Measurements from ENCODE around the gene RABAC1. TPM values are rescaled to one million over a fixed set of nuclear protein-coding genes. Genes with fewer than 3 reads are reported as not detected.
A peak's percentile ranks its signal among the peaks of the same experiment; 100 is the strongest.

RABAC1 gene
- total and polyA plus RNA-seq, 7 donors: 128 to 255 (median 170) TPM

DNA sequence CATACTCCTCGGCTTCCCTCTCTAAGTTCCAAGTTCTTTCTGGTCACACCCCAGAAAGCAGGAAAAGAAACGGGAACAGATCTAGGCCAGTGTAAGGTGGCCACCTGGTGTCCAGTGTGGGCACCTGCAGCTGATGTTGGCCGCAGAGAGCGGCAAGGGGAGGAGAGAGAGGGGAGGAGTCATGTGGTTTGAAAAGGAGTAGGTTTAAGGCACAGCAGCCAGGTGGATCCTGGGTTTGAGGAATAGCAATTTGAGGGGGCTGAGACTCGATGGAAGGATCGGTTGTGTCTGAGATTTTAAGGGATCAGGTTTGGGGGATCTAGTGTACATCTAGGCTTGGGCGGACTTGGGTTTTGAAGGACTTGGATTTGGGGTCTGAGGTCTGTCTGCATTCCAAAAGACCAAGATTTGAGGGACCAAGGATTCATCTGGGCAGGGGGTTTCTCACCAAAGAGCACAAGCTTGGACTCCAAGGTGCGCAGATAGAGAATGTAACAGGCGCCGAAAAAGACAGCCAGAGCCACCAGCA, 1.2 kb downstream of the RABAC1 start:
- peaks cover 0 to 19% (median 14%) of the 10 kb centered on the region in 4 donors for H3K4me1 ChIP-seq
- H3K27ac ChIP-seq: peak overlapping the region; percentile 86 to 91 (median 88)
- DNase-seq: peak; percentile 79
- H3K9me3 ChIP-seq: no peaks in the 10 kb centered on the region
- 5 to 18% methylated on average over 10 of the region's 10 CpGs for WGBS, 2 donors
- no peaks in the 10 kb centered on the region for H3K27me3 ChIP-seq
- H3K4me3 ChIP-seq: peak overlapping the region; percentile 62 to 93 (median 92)
- intact Hi-C loops (cut with DNase I): loop anchor here (2.0 to 10.0 kb wide), 2 partner anchors 77 to 97 kb away; partner anchors contain the start of gene RPS19
- TF ChIP-seq CTCF (IDR thresholded peaks at IDR 0.05) (peak; percentile 44 to 93 (median 70)), POLR2AphosphoS5 (IDR thresholded peaks at IDR 0.05) (no peak)
- peaks cover 0 to 16% (median 7%) of the 10 kb centered on the region in 4 donors for H3K36me3 ChIP-seq

- Histone ChIP-seq H3K27me3 (no peaks in the 10 kb centered on the region), H3K9me3 (no peaks in the 10 kb centered on the region), H3K27ac (peak overlapping the region in 3 of 4 donors; percentile 86 to 91 (median 91)), H3K36me3 (peaks cover 0 to 16% (median 7%) of the 10 kb centered on the region in 4 donors), H3K4me3 (no peak overlapping the region), H3K4me1 (peaks cover 0 to 19% (median 14%) of the 10 kb centered on the region in 4 donors)
- intact Hi-C loops (cut with DNase I): loop anchor here (10.0 kb wide), 1 partner anchor 78 kb away; no protein-coding TSS in a partner anchor
- TF ChIP-seq EP300 (IDR thresholded peaks at IDR 0.05) (no peak), CTCF (IDR thresholded peaks at IDR 0.05) (no peak), POLR2A (IDR thresholded peaks at IDR 0.05) (no peak)
- DNase-seq: no peak
- 15 to 71% methylated on average over 11 of the region's 11 CpGs for WGBS, 2 donors
Observed at GRCh38 chr19:41957161-41957837, 1.8 kb downstream of the RABAC1 start.

DNA sequence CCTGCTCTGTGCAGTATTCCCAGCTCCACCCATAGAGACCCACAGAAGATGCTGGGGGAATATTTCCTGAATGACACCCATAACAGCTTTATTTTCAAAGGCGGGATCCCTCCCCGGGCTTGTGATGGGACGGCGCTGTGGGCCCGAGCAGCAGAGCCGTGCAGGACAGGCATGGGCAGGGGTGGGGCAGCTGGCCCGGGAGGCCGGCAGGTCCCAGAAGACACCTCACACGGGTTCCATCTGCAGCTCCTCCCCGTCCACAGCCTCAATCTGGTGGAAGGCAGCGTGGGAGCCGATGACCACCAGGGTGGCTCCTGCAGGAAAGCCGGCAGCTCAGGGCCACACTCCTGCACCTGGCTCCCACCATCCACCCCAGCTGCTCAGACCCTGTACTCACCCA, 2.5 kb downstream of the RABAC1 start:
- intact Hi-C loops (cut with DNase I): loop anchor here (10.0 kb wide), 1 partner anchor 78 kb away; no protein-coding TSS in a partner anchor
- Histone ChIP-seq H3K4me3 (no peak overlapping the region), H3K27me3 (no peaks in the 10 kb centered on the region), H3K9me3 (no peaks in the 10 kb centered on the region), H3K27ac (no peak overlapping the region), H3K36me3 (peaks cover 0 to 16% (median 7%) of the 10 kb centered on the region in 4 donors), H3K4me1 (peaks cover 0 to 19% (median 14%) of the 10 kb centered on the region in 4 donors)
- DNase-seq: no peak
- 21 to 73% methylated on average over 13 of the region's 13 CpGs for WGBS, 2 donors
- TF ChIP-seq POLR2A (IDR thresholded peaks at IDR 0.05) (no peak), EP300 (IDR thresholded peaks at IDR 0.05) (no peak), CTCF (IDR thresholded peaks at IDR 0.05) (no peak), POLR2AphosphoS5 (IDR thresholded peaks at IDR 0.05) (no peak)

DNA sequence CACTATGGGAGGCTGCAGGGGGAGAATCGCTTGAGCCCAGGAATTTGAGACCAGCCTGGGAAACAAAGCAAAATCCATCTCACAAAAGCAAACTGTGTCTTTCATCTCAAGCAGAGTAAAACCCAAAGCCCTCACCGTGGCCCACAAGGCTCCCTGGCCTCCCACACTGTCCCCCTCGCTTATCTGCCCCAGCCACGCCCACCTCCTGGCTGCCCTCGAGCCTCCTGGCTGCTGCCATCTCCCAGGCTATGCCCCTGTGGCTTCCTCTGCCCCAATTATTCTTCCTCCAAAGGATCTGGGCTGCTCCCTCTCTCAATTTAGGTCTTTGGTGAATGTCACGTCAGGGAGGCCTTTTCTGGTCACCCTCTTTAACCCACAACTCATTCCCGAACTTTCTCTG, 3.6 kb downstream of the RABAC1 start:
- H3K27me3 ChIP-seq: no peaks in the 10 kb centered on the region
- H3K27ac ChIP-seq: no peak overlapping the region
- intact Hi-C loops (cut with DNase I): loop anchor here (10.0 kb wide), 1 partner anchor 79 kb away; no protein-coding TSS in a partner anchor
- no peak for TF ChIP-seq EP300 (IDR thresholded peaks at IDR 0.05)
- no peak for TF ChIP-seq CTCF (IDR thresholded peaks at IDR 0.05)
- TF ChIP-seq POLR2AphosphoS5 (IDR thresholded peaks at IDR 0.05): no peak
- 54 to 75% methylated on average over 7 of the region's 7 CpGs for WGBS, 2 donors
- peaks cover 0 to 19% (median 14%) of the 10 kb centered on the region in 4 donors for H3K4me1 ChIP-seq
- H3K36me3 ChIP-seq: peaks cover 0 to 16% (median 7%) of the 10 kb centered on the region in 4 donors
- H3K9me3 ChIP-seq: no peaks in the 10 kb centered on the region
- no peak for DNase-seq
- H3K4me3 ChIP-seq: no peak overlapping the region

All from sigmoid colon (tissue), 7 donors.